ENCODE results near the gene C1orf115.
"Not testable (repeated sequence)": the region's sequence is repeated elsewhere in the genome, so short reads cannot be mapped to it uniquely, and the experiment has no call there.

Gene C1orf115

DNA sequence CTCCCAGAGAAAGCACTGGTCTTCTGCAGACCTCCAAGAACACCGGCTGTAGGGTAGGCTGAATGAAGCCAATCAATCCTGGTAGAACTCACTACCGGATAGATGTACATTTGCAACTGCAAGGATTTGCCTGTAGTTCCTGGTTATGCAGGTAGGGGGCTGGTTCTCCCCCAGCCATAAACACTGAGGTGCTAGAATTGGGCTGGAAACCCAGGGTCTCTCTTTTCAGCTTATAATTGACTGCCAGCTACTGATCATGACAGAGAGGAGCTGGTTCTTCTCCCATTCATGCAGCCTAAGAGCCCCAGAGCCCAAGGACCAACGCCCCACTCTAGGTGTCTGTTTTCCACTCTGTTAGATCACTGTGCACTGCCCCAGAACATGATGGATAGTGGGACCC is 36.5 kb downstream of the C1orf115 start:
- Histone ChIP-seq H3K36me3 (ENCODE audit: control insufficient read depth in 2 of 2, insufficient read depth in 2 of 2, low read length in 2 of 2) (no peaks in the 10 kb centered on the region), H3K9ac (ENCODE audit: low read length in 2 of 2) (no peak overlapping the region), H3K27me3 (ENCODE audit: control insufficient read depth in 1 of 2, insufficient read depth in 2 of 2, low read length in 2 of 2) (peaks cover 0 to 3% of the 10 kb centered on the region in 2 donors), H3K9me3 (ENCODE audit: control insufficient read depth in 2 of 2, low read length in 2 of 2) (peaks cover 0 to 2% of the 10 kb centered on the region in 2 donors), H3K4me1 (ENCODE audit: control insufficient read depth, insufficient read depth, low read length) (no peaks in the 10 kb centered on the region), H3K27ac (ENCODE audit: low read length) (no peak overlapping the region), H3K4me3 (ENCODE audit: low read length in 2 of 2) (no peak overlapping the region)

DNA sequence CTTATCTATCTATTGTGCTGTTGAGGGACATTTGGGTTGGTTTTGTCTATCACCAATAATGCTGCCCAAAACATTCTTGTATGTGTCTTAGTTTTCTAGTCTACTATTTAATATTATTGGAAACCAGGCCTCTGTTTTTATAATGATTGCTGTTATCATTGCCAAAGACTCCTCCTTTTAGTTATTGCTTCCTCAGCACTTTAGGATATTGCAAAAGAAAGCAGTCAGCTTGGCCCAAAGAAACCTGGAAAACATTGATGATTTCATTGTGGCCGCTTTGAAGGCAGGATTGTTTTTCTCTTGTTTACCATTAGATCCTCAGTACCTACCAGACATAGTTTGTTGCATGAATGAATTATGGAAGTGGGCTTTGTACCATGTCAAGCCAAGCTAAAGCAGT is 37.4 kb downstream of the C1orf115 start:
- H3K27ac ChIP-seq (ENCODE audit: low read length) = no peak overlapping the region
- H3K27me3 ChIP-seq (ENCODE audit: control insufficient read depth in 1 of 2, insufficient read depth in 2 of 2, low read length in 2 of 2) = peaks cover 0 to 3% of the 10 kb centered on the region in 2 donors
- no peak overlapping the region for H3K9ac ChIP-seq (ENCODE audit: low read length in 2 of 2)
- H3K4me1 ChIP-seq (ENCODE audit: control insufficient read depth, insufficient read depth, low read length) = peaks cover 2% of the 10 kb centered on the region
- H3K9me3 ChIP-seq (ENCODE audit: control insufficient read depth in 2 of 2, low read length in 2 of 2) = peaks cover 0 to 2% of the 10 kb centered on the region in 2 donors
- H3K4me3 ChIP-seq (ENCODE audit: low read length in 2 of 2) = no peak overlapping the region
- no peaks in the 10 kb centered on the region for H3K36me3 ChIP-seq (ENCODE audit: control insufficient read depth in 2 of 2, insufficient read depth in 2 of 2, low read length in 2 of 2)

DNA sequence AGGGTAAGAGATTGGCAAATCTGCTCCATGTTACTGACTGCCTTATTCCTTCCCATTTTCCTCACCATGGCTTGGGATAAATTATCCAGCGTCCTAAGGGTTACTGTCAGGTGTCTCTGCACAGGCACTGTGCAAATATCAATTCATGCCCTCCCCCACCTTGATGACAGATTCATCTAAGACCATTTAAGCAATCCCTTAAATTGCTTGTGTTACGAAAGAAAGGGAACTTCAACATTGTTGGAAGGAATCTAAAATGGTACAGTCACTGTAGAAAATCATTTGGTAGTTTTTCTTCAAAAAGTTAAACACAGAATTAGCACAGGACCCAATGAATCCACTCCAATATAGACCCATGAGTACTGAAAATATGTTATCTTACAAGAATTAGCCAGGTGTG is 40.3 kb downstream of the C1orf115 start:
- H3K27me3 ChIP-seq (ENCODE audit: control insufficient read depth in 1 of 2, insufficient read depth in 2 of 2, low read length in 2 of 2) = peaks cover 0 to 3% of the 10 kb centered on the region in 2 donors
- no peak overlapping the region for H3K27ac ChIP-seq (ENCODE audit: low read length)
- H3K9me3 ChIP-seq (ENCODE audit: control insufficient read depth in 2 of 2, low read length in 2 of 2) = no peaks in the 10 kb centered on the region
- H3K36me3 ChIP-seq (ENCODE audit: control insufficient read depth in 2 of 2, insufficient read depth in 2 of 2, low read length in 2 of 2) = no peaks in the 10 kb centered on the region
- peaks cover 3% of the 10 kb centered on the region for H3K4me1 ChIP-seq (ENCODE audit: control insufficient read depth, insufficient read depth, low read length)
- H3K9ac ChIP-seq (ENCODE audit: low read length in 2 of 2) = no peak overlapping the region
- no peak overlapping the region for H3K4me3 ChIP-seq (ENCODE audit: low read length in 2 of 2)

DNA sequence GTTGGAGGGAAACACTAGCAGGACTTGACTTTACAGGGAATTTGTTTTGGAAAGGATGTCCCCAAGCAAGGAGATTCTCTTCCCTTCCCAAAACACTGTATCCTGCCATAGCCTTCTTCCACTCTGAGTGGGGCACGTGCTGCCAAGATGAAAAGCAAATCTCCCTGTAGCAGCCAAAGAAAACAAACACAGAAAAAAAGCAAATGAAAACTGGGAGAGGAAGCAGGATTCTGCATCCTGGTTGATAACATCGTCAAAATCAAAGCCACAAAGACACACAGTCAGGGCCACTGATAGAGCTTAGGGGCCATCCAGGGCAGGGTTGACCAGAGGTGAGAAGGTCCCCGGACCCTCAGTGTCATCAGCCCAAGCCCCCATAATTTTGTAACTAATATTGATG is 42.0 kb downstream of the C1orf115 start:
- Histone ChIP-seq H3K9me3 (ENCODE audit: control insufficient read depth in 2 of 2, low read length in 2 of 2) (no peaks in the 10 kb centered on the region), H3K27ac (ENCODE audit: low read length) (no peak overlapping the region), H3K4me1 (ENCODE audit: control insufficient read depth, insufficient read depth, low read length) (peaks cover 3% of the 10 kb centered on the region), H3K9ac (ENCODE audit: low read length in 2 of 2) (no peak overlapping the region), H3K4me3 (ENCODE audit: low read length in 2 of 2) (no peak overlapping the region), H3K36me3 (ENCODE audit: control insufficient read depth in 2 of 2, insufficient read depth in 2 of 2, low read length in 2 of 2) (no peaks in the 10 kb centered on the region), H3K27me3 (ENCODE audit: control insufficient read depth in 1 of 2, insufficient read depth in 2 of 2, low read length in 2 of 2) (no peaks in the 10 kb centered on the region)

DNA sequence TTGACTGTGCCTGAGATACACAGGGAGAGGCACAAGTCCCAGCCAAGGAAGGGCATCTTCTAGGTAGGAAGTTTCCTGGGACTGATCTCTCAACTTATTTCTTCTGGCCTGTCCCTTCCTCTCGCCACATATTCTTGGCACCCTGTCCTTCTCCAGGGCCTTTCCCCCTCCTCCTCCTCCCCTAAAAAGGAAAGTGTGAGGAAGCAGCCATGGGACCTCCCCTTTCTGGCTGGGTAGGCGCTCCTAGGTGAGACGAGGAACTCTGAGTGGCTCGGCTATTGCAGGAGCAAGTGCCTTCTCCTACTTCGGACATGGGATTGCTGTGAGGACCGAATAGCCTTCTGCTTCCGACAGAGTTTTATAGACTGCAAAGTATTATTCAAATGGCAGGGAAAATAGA is 42.5 kb downstream of the C1orf115 start:
- Histone ChIP-seq H3K36me3 (ENCODE audit: control insufficient read depth in 2 of 2, insufficient read depth in 2 of 2, low read length in 2 of 2) (no peaks in the 10 kb centered on the region), H3K27ac (ENCODE audit: low read length) (no peak overlapping the region)

DNA sequence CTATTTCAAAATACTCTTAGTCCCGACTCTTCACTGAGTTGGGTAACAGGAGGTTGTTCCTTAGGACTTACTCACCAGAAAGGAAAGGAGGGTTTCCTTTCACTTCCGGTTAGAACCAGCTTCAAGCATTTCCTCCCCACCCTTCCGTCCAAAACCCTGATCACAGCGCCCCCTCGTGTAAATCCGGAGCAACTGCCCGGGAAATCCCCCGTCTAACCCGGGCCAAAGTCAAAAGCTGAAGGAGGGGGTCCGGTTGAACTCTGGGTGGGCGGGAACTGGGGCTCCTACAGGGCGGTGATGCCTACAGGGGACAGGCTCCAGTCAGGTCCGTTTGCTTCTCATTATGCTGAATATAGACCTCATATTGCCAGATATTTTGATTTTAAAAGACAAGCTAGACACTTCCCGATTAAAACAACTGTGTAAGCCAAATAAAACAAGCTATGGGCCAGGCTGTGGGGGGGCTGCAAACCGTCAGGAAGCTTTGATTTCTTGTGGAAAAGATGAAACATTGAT is 43.0 kb downstream of the C1orf115 start:
- Histone ChIP-seq H3K27ac (ENCODE audit: low read length) (no peak overlapping the region), H3K4me3 (ENCODE audit: low read length in 2 of 2) (peak overlapping the region; percentile 32 to 44), H3K9ac (ENCODE audit: low read length in 2 of 2) (peak overlapping the region in 1 of 2 donors; percentile 20), H3K36me3 (ENCODE audit: control insufficient read depth in 2 of 2, insufficient read depth in 2 of 2, low read length in 2 of 2) (no peaks in the 10 kb centered on the region), H3K27me3 (ENCODE audit: control insufficient read depth in 1 of 2, insufficient read depth in 2 of 2, low read length in 2 of 2) (no peaks in the 10 kb centered on the region), H3K4me1 (ENCODE audit: control insufficient read depth, insufficient read depth, low read length) (peaks cover 3% of the 10 kb centered on the region), H3K9me3 (ENCODE audit: control insufficient read depth in 2 of 2, low read length in 2 of 2) (no peaks in the 10 kb centered on the region)

More for the DNA sequence above, 42.5 kb downstream of the C1orf115 start:
- H3K27me3 ChIP-seq (ENCODE audit: control insufficient read depth in 1 of 2, insufficient read depth in 2 of 2, low read length in 2 of 2) = no peaks in the 10 kb centered on the region
- H3K9ac ChIP-seq (ENCODE audit: low read length in 2 of 2) = peak overlapping the region in 1 of 2 donors; percentile 1
- peaks cover 3% of the 10 kb centered on the region for H3K4me1 ChIP-seq (ENCODE audit: control insufficient read depth, insufficient read depth, low read length)
- H3K4me3 ChIP-seq (ENCODE audit: low read length in 2 of 2) = peak overlapping the region; percentile 31 to 32
- no peaks in the 10 kb centered on the region for H3K9me3 ChIP-seq (ENCODE audit: control insufficient read depth in 2 of 2, low read length in 2 of 2)

DNA sequence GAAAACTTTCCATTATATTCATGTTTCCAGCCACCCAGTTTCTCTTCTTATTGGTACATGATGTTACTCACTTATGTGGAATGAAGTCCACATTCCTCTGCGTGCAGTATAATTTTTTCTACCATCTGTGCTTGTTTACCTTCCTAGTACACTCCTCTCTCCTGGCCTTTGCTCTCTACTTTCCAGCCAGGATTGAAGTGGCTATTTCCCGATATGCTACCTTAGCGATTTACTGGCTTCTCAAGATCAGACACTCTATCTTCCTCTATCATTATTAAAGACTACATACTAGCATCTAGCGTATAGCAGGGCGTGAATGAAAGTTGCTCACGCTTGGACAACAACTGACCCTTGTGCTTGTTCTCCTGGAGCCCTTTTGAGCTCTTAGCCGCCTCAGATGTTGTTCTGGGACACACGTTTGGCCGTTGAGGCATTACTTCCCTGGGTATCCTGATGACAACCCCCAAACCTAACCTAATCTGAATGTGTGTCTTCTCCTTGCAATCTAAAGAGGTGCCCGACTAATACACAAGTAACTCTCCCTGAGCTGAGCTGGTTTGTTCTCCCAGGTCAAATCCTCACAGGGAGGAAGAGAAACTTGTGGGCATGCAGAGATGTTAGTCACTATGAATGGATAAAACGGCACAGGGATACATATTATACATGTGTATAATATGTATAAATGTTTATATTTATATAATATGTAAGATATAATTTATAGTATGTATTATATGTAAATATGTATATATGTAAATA is 44.6 kb downstream of the C1orf115 start:
- H3K36me3 ChIP-seq (ENCODE audit: control insufficient read depth in 2 of 2, insufficient read depth in 2 of 2, low read length in 2 of 2) = no peaks in the 10 kb centered on the region
- H3K9ac ChIP-seq (ENCODE audit: low read length in 2 of 2) = no peak overlapping the region
- no peak overlapping the region for H3K4me3 ChIP-seq (ENCODE audit: low read length in 2 of 2)
- no peak overlapping the region for H3K27ac ChIP-seq (ENCODE audit: low read length)
- no peaks in the 10 kb centered on the region for H3K9me3 ChIP-seq (ENCODE audit: control insufficient read depth in 2 of 2, low read length in 2 of 2)
- no peaks in the 10 kb centered on the region for H3K27me3 ChIP-seq (ENCODE audit: control insufficient read depth in 1 of 2, insufficient read depth in 2 of 2, low read length in 2 of 2)
- peaks cover 3% of the 10 kb centered on the region for H3K4me1 ChIP-seq (ENCODE audit: control insufficient read depth, insufficient read depth, low read length)

DNA sequence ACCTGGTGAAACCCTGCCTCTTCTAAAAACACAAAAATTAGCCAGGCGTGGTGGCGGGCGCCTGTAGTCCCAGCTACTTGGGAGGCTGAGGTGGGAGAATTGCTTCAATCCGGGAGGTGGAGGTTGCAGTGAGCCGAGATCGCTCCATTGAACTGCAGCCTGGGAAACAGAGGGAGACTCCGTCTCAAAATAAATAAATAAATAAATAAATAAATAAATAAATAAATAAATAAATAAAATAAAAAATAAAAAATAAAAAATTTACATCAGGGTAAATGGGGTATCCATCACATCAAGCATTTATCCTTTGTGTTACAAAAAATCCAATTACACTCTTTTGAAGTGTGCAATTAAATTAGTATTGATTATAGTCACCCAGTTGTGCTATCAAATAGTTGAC is 46.1 kb downstream of the C1orf115 start:
- H3K9ac ChIP-seq (ENCODE audit: low read length in 2 of 2); H3K36me3 ChIP-seq (ENCODE audit: control insufficient read depth in 2 of 2, insufficient read depth in 2 of 2, low read length in 2 of 2); H3K27ac ChIP-seq (ENCODE audit: low read length); H3K4me3 ChIP-seq (ENCODE audit: low read length in 2 of 2); H3K27me3 ChIP-seq (ENCODE audit: control insufficient read depth in 1 of 2, insufficient read depth in 2 of 2, low read length in 2 of 2); H3K4me1 ChIP-seq (ENCODE audit: control insufficient read depth, insufficient read depth, low read length); H3K9me3 ChIP-seq (ENCODE audit: control insufficient read depth in 2 of 2, low read length in 2 of 2): not testable (repeated sequence)

DNA sequence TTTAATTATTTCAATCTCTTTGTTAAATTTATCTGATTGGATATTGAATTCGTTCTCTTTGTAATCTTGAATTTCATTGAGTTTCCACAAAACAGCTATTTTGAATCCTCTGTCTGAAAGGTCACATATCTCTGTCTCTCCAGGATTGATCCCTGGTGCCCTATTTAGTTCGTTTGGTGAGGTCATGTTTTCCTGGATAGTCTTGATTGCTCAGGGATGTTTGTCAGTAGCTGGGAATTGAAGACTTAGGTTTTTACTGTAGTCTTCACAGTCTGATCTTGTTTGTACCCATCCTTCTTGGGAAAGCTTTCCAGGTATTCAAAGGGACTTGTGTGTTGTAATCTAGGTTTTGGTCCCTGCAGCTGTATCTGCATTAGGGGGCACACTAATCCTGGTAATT is 51.2 kb downstream of the C1orf115 start:
- Histone ChIP-seq H3K9ac (ENCODE audit: low read length in 2 of 2) (no peak overlapping the region), H3K9me3 (ENCODE audit: control insufficient read depth in 2 of 2, low read length in 2 of 2) (no peaks in the 10 kb centered on the region), H3K4me1 (ENCODE audit: control insufficient read depth, insufficient read depth, low read length) (no peaks in the 10 kb centered on the region), H3K27ac (ENCODE audit: low read length) (no peak overlapping the region), H3K4me3 (ENCODE audit: low read length in 2 of 2) (no peak overlapping the region), H3K36me3 (ENCODE audit: control insufficient read depth in 2 of 2, insufficient read depth in 2 of 2, low read length in 2 of 2) (no peaks in the 10 kb centered on the region), H3K27me3 (ENCODE audit: control insufficient read depth in 1 of 2, insufficient read depth in 2 of 2, low read length in 2 of 2) (peaks cover 0 to 7% of the 10 kb centered on the region in 2 donors)

DNA sequence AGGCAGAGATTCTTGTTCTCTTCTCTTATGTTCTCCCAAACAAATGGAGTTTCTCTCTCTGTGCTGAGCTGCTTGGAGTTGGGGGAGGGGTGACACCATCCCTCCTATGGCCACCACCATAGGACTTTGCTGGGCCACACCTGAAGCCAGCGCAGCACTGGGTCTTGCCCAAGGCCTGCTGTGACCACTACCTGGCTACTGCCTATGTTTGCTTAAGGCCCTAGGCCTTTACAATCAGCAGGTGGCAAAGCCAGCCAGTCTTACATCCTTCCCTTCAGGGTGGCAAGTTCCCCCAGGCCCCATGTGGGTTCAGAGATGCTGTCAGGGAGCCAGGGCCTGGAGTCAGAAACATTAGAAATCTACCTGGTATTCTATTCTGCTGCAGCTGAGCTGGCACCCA is 51.7 kb downstream of the C1orf115 start:
- Histone ChIP-seq H3K27me3 (ENCODE audit: control insufficient read depth in 1 of 2, insufficient read depth in 2 of 2, low read length in 2 of 2) (peaks cover 0 to 7% of the 10 kb centered on the region in 2 donors), H3K27ac (ENCODE audit: low read length) (no peak overlapping the region), H3K9ac (ENCODE audit: low read length in 2 of 2) (no peak overlapping the region), H3K36me3 (ENCODE audit: control insufficient read depth in 2 of 2, insufficient read depth in 2 of 2, low read length in 2 of 2) (no peaks in the 10 kb centered on the region), H3K9me3 (ENCODE audit: control insufficient read depth in 2 of 2, low read length in 2 of 2) (no peaks in the 10 kb centered on the region), H3K4me1 (ENCODE audit: control insufficient read depth, insufficient read depth, low read length) (no peaks in the 10 kb centered on the region), H3K4me3 (ENCODE audit: low read length in 2 of 2) (no peak overlapping the region)

DNA sequence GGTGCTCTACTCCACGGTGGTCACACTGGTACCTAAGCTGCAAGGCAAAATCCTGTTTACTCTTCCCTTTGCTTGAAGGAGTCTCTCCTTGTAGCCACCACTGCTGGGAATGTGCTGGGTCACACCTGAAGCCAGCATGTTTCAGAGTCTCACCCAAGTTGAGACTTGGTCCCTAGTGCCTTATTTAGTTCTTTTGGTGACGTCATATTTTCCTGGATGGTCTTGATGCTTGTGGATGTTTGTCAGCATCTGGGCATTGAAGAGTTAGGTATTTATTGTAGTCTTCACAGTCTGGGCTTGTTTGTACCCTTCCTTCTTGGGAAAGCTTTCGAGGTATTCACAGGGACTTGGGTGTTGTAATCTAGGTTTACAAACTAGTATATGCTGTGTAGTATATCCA is 52.4 kb downstream of the C1orf115 start:
- Histone ChIP-seq H3K4me3 (ENCODE audit: low read length in 2 of 2) (no peak overlapping the region), H3K27me3 (ENCODE audit: control insufficient read depth in 1 of 2, insufficient read depth in 2 of 2, low read length in 2 of 2) (peaks cover 0 to 7% of the 10 kb centered on the region in 2 donors), H3K9me3 (ENCODE audit: control insufficient read depth in 2 of 2, low read length in 2 of 2) (no peaks in the 10 kb centered on the region), H3K9ac (ENCODE audit: low read length in 2 of 2) (no peak overlapping the region), H3K4me1 (ENCODE audit: control insufficient read depth, insufficient read depth, low read length) (peaks cover 3% of the 10 kb centered on the region), H3K27ac (ENCODE audit: low read length) (no peak overlapping the region), H3K36me3 (ENCODE audit: control insufficient read depth in 2 of 2, insufficient read depth in 2 of 2, low read length in 2 of 2) (no peaks in the 10 kb centered on the region)

All from stomach smooth muscle (tissue), 2 donors.